ENCODE data around the gene FCHSD2.

- no peak for TF ChIP-seq POLR2AphosphoS5 (IDR thresholded peaks at IDR 0.05; ENCODE audit: low read depth, low read length)
- TF ChIP-seq TAF1 (IDR thresholded peaks at IDR 0.05; ENCODE audit: borderline replicate concordance, insufficient read depth, low read length): no peak
- TF ChIP-seq REST (IDR thresholded peaks at IDR 0.05; ENCODE audit: insufficient read depth in 1 of 2, low read depth in 2 of 2, low read length in 2 of 2): no peak
- no peak for TF ChIP-seq SIN3A (IDR thresholded peaks at IDR 0.05; ENCODE audit: borderline replicate concordance, insufficient read depth, low read length)
Measured at GRCh38 chr11:73095613-73096012, 46.5 kb downstream of the FCHSD2 start.

Data from PFSK-1 (cell line).